Dorsolateral prefrontal cortex (tissue), 118 donors: ENCODE measurements around the gene RPL31. TPM values are rescaled to one million over a fixed set of nuclear protein-coding genes. Genes with fewer than 3 reads are reported as not detected.

ENCODE experiments used
- total RNA-seq, 120 experiments: library from RNA; stranded (reverse); gene quantifications; one replicate each; pipeline versions ENCODE4 v1.2.3 to v1.2.4, GENCODE V29; 2022

The RPL31 gene
- total RNA-seq, 120 experiments from 2014 or later: 408 to 917 (median 635) TPM

Other genes with a start within 250 kb of the RPL31 start
- 10 to 100 TPM; 23.5 to 96.6 (median 54.7) TPM for gene NPAS2, start 182.2 kb upstream of the RPL31 start, total RNA-seq
- gene TBC1D8, start 149.1 kb downstream of the RPL31 start, total RNA-seq: 10 to 100 TPM; 10.5 to 33.3 (median 21.0) TPM